Amygdala (tissue), 56 donors: ENCODE results near the gene GTF3A.
"Not testable (repeated sequence)": the region's sequence is repeated elsewhere in the genome, so short reads cannot be mapped to it uniquely, and the experiment has no call there.

Source experiments
- DNase-seq, 56 donors: peaks; one replicate each; lab custom pipeline; 2025; lab: John Stamatoyannopoulos, UW

The GTF3A gene

GRCh38 chr13:27424246-27425157, at the start of gene GTF3A:
TSS of gene GTF3A (plus strand) at chr13:27424619.
- peak; percentile 11 to 88 (median 70) for DNase-seq

GRCh38 chr13:27374650-27375049, 49.8 kb upstream of the GTF3A start:
- DNase-seq = peak in 32 of 56 donors; percentile 2 to 67 (median 32)

- DNase-seq = peak in 12 of 56 donors; percentile 5 to 52 (median 13)
These were observed 48.6 kb upstream of the GTF3A start for GRCh38 chr13:27375686-27376326.

GRCh38 chr13:27379126-27379525, 45.3 kb upstream of the GTF3A start:
- DNase-seq = no peak

GRCh38 chr13:27379694-27380641, 44.5 kb upstream of the GTF3A start:
- peak in 19 of 56 donors; percentile 3 to 50 (median 13) for DNase-seq

GRCh38 chr13:27381601-27382000, 42.8 kb upstream of the GTF3A start:
- DNase-seq = no peak

- DNase-seq = no peak
These were observed 41.1 kb upstream of the GTF3A start for GRCh38 chr13:27383104-27383921.

- DNase-seq = no peak
These were observed 40.1 kb upstream of the GTF3A start for GRCh38 chr13:27384285-27384684.

- no peak for DNase-seq
These were observed 36.2 kb upstream of the GTF3A start for GRCh38 chr13:27388241-27388640.

- no peak for DNase-seq
These were observed 34.5 kb upstream of the GTF3A start for GRCh38 chr13:27389891-27390290.

- no peak for DNase-seq
These were observed 32.9 kb upstream of the GTF3A start for GRCh38 chr13:27391471-27391870.

GRCh38 chr13:27393101-27393500, 31.3 kb upstream of the GTF3A start:
- DNase-seq = no peak

GRCh38 chr13:27395007-27395510, 29.4 kb upstream of the GTF3A start:
- DNase-seq = no peak

- no peak for DNase-seq
These were observed 28.1 kb upstream of the GTF3A start for GRCh38 chr13:27396252-27396846.

- DNase-seq = no peak
These were observed 26.1 kb upstream of the GTF3A start for GRCh38 chr13:27398360-27398759.

- not testable (repeated sequence) for DNase-seq
These were observed 24.0 kb upstream of the GTF3A start for GRCh38 chr13:27400405-27400804.

GRCh38 chr13:27401210-27401609, 23.2 kb upstream of the GTF3A start:
- DNase-seq = peak in 5 of 56 donors; percentile 2 to 32 (median 5)

GRCh38 chr13:27403203-27403678, 21.2 kb upstream of the GTF3A start:
- no peak for DNase-seq
